Measurements from ENCODE around the gene CDKL4. TPM values are rescaled to one million over a fixed set of nuclear protein-coding genes. Genes with fewer than 3 reads are reported as not detected.

CDKL4 gene
- total RNA-seq, 5 donors from 2014 or later (not counting 1 experiment from before 2014, with no cell fraction given) = 0.32 to 0.66 (median 0.39) TPM; not detected in 2

DNA sequence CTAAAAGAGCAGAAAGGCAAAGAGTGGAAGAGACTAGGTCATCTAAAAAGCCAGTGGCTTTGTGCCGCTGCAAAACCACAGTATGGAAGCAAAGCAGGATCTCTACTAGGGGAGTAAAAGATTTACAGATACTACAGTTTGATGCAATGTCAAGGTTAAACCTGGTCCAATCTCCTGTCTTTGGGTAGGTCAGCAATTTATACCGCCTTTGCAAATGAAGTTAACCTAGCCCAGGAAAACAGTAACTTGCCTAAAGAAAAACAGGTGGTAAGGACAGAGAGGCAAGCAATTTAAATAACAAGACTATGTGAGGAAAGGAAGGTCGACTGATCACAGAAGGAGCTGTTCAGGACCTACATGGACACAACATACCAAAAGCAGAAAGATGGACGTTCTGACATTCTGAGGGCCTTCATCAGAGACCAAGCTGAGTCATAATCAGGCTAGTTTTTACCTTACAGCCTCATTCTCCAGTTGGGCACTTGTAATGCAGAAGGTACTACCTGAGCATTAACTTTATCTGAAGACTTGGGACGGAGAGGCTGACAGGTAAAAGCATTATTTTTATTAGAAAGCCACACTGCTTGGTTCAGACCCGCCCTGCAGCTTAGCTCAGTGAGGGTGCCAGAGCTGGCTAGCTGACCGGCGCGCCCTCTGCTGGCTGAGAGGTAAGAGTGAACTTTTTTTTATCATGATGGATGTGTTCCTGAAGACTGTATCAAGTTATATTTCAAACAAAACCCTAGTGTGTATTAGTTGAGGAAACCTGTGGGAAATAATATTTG, 15.9 kb downstream of the CDKL4 start:
- CTCF ChIA-PET = interaction anchor here (0.5 to 4.1 kb wide), 36 partner anchors 9 to 509 kb away, joined by 3 to 158 read pairs (median 4); partner anchors contain the start of gene SOS1 (in 1 of the 2)
- Histone ChIP-seq H3K4me1 (ENCODE audit: control insufficient read depth in 1 of 2, extremely low read depth in 1 of 2, insufficient read depth in 2 of 2, low read length in 2 of 2) (peaks cover 2 to 8% of the 10 kb centered on the region in 2 experiments), H3K9me3 (no peaks in the 10 kb centered on the region), H3K36me3 (ENCODE audit: control insufficient read depth in 2 of 2, extremely low read depth in 1 of 2, insufficient read depth in 1 of 2, low read length in 1 of 2) (no peaks in the 10 kb centered on the region), H3K27me3 (replicated peaks in 1 of 2; ENCODE audit: control insufficient read depth in 2 of 2, extremely low read depth in 1 of 2, insufficient read depth in 2 of 2, low read length in 1 of 2) (no peaks in the 10 kb centered on the region), H3K27ac (ENCODE audit: low read length) (no peak overlapping the region), H3K4me3 (ENCODE audit: control insufficient read depth in 1 of 2, extremely low read depth in 1 of 2, low read length in 1 of 2) (no peak overlapping the region)
- Mint-ChIP-seq H3K27ac (peak overlapping the region; percentile 53 to 88), H3K36me3 (peaks cover 3% of the 10 kb centered on the region), H3K27me3 (no peaks in the 10 kb centered on the region), H3K9me3 (no peaks in the 10 kb centered on the region), H3K4me1 (peaks cover 19 to 27% (median 20%) of the 10 kb centered on the region in 3 donors), H3K4me3 (peak overlapping the region; percentile 54 to 71 (median 63))
- ATAC-seq (replicated peaks in 1 of 4) (peak; percentile 83 to 86 (median 85)), DNase-seq (peak; percentile 58 to 90 (median 75))
- 58% methylated on average over 2 of the region's 9 CpGs for WGBS (ENCODE audit: insufficient coverage)
- POLR2A ChIA-PET = interaction anchor here in 1 of 2 donors (0.6 to 0.7 kb wide), 3 partner anchors 26 to 476 kb away, joined by 3 to 17 read pairs (median 3); no protein-coding TSS in a partner anchor

DNA sequence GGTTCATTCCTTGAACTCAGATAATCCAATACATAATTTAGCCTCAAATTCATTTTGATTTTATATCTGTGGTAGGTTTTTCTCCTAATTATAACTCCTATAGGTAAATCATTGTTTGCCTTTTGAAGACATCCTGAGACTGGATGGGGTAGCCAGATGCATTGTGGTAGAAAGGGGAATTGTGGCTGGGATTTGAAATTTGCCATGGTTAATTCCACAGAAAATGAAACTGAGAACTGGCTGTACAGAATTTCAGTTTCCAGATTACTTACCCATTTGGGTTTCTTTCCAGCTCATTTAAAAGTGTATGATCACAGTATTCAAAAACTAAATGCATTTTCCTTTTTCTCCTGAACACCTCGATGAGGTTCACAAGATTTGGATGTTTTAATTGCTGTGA, 18.2 kb downstream of the CDKL4 start:
- H3K4me3 Mint-ChIP-seq = no peak overlapping the region
- H3K4me1 ChIP-seq (ENCODE audit: control insufficient read depth in 1 of 2, extremely low read depth in 1 of 2, insufficient read depth in 2 of 2, low read length in 2 of 2) = peaks cover 2 to 8% of the 10 kb centered on the region in 2 experiments
- H3K36me3 Mint-ChIP-seq = peaks cover 3% of the 10 kb centered on the region
- H3K9me3 Mint-ChIP-seq = no peaks in the 10 kb centered on the region
- DNase-seq (no peak), ATAC-seq (replicated peaks in 1 of 4) (no peak)
- CTCF ChIA-PET = interaction anchor here in 1 of 2 donors (0.9 kb wide), 1 partner anchor 278 kb away, joined by 3 read pairs; no protein-coding TSS in a partner anchor
- H3K27me3 Mint-ChIP-seq = no peaks in the 10 kb centered on the region
- H3K27ac Mint-ChIP-seq = no peak overlapping the region
- H3K36me3 ChIP-seq (ENCODE audit: control insufficient read depth in 2 of 2, extremely low read depth in 1 of 2, insufficient read depth in 1 of 2, low read length in 1 of 2) = no peaks in the 10 kb centered on the region
- POLR2A ChIA-PET = no interaction called here
- no CpG with 5 or more reads among the region's 1 CpG for WGBS (ENCODE audit: insufficient coverage)
- H3K9me3 ChIP-seq = no peaks in the 10 kb centered on the region
- no peak overlapping the region for H3K27ac ChIP-seq (ENCODE audit: low read length)
- peaks cover 19 to 33% (median 20%) of the 10 kb centered on the region in 3 donors for H3K4me1 Mint-ChIP-seq
- no peaks in the 10 kb centered on the region for H3K27me3 ChIP-seq (replicated peaks in 1 of 2; ENCODE audit: control insufficient read depth in 2 of 2, extremely low read depth in 1 of 2, insufficient read depth in 2 of 2, low read length in 1 of 2)
- H3K4me3 ChIP-seq (ENCODE audit: control insufficient read depth in 1 of 2, extremely low read depth in 1 of 2, low read length in 1 of 2) = no peak overlapping the region

DNA sequence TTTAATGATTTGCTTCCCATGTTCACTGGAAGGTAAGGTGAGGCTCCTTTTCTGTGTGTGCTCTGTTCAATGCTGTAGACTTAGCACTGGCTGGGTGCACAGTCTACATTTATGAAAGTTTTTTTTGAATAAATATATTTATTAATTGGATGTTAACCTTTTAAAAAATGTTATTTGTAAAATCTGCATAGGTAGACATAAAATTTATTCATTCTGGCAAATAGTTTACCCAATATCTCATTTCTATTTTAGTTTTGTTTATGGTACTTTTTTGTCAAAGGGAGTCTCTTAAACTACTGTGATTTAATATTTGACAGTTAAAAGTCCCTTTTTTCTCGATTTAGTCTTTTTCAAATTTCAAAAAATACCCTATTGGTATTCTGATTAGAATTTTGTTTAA, 19.9 kb downstream of the CDKL4 start:
- peaks cover 20 to 38% (median 24%) of the 10 kb centered on the region in 3 donors for H3K4me1 Mint-ChIP-seq

DNA sequence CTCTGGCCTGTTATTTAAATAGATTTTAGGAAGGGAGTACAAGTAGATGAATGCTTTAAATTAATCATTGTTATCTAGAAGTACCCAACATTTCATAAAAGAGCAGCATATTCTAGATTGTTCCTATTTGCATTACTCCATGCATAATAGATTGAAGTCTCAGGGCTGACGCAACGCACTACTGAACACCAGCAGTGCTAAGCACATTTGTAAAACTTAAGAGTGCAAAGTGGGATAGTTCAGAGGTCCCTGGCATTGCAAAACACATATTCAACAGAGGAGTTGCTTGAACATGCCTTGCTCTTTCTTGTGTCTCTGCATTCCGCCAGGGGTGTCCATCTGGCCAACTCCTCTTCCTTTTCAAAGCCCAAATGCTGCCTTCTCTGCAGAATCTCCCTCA, 22.3 kb downstream of the CDKL4 start:
- no peaks in the 10 kb centered on the region for H3K9me3 ChIP-seq
- peaks cover 25 to 42% (median 31%) of the 10 kb centered on the region in 3 donors for H3K4me1 Mint-ChIP-seq
- H3K4me3 Mint-ChIP-seq = no peak overlapping the region
- H3K4me1 ChIP-seq (ENCODE audit: control insufficient read depth in 1 of 2, extremely low read depth in 1 of 2, insufficient read depth in 2 of 2, low read length in 2 of 2) = peaks cover 17 to 32% of the 10 kb centered on the region in 2 experiments
- H3K9me3 Mint-ChIP-seq = no peaks in the 10 kb centered on the region
- CTCF ChIA-PET = no interaction called here
- no peak overlapping the region for H3K4me3 ChIP-seq (ENCODE audit: control insufficient read depth in 1 of 2, extremely low read depth in 1 of 2, low read length in 1 of 2)
- H3K27me3 ChIP-seq (replicated peaks in 1 of 2; ENCODE audit: control insufficient read depth in 2 of 2, extremely low read depth in 1 of 2, insufficient read depth in 2 of 2, low read length in 1 of 2) = no peaks in the 10 kb centered on the region
- H3K27ac ChIP-seq (ENCODE audit: low read length) = no peak overlapping the region
- POLR2A ChIA-PET = interaction anchor here in 1 of 2 donors (0.7 kb wide), 1 partner anchor 1297 kb away, joined by 3 read pairs; no protein-coding TSS in a partner anchor
- no peaks in the 10 kb centered on the region for H3K27me3 Mint-ChIP-seq
- ATAC-seq (replicated peaks in 1 of 4) = no peak
- no peaks in the 10 kb centered on the region for H3K36me3 ChIP-seq (ENCODE audit: control insufficient read depth in 2 of 2, extremely low read depth in 1 of 2, insufficient read depth in 1 of 2, low read length in 1 of 2)
- peaks cover 3% of the 10 kb centered on the region for H3K36me3 Mint-ChIP-seq
- DNase-seq = no peak
- WGBS (ENCODE audit: insufficient coverage) = 80% methylated on average over 1 of the region's 3 CpGs
- peak overlapping the region in 1 of 2 donors; percentile 32 for H3K27ac Mint-ChIP-seq

More for the DNA sequence above, 19.9 kb downstream of the CDKL4 start:
- H3K36me3 Mint-ChIP-seq = peaks cover 3% of the 10 kb centered on the region
- no peaks in the 10 kb centered on the region for H3K27me3 Mint-ChIP-seq
- no peaks in the 10 kb centered on the region for H3K27me3 ChIP-seq (replicated peaks in 1 of 2; ENCODE audit: control insufficient read depth in 2 of 2, extremely low read depth in 1 of 2, insufficient read depth in 2 of 2, low read length in 1 of 2)
- H3K9me3 Mint-ChIP-seq = no peaks in the 10 kb centered on the region
- H3K9me3 ChIP-seq = no peaks in the 10 kb centered on the region
- POLR2A ChIA-PET = no interaction called here
- no CpG with 5 or more reads among the region's 1 CpG for WGBS (ENCODE audit: insufficient coverage)
- H3K4me3 ChIP-seq (ENCODE audit: control insufficient read depth in 1 of 2, extremely low read depth in 1 of 2, low read length in 1 of 2) = no peak overlapping the region
- no peak for ATAC-seq (replicated peaks in 1 of 4)
- no peak overlapping the region for H3K27ac Mint-ChIP-seq
- peaks cover 2 to 18% of the 10 kb centered on the region in 2 experiments for H3K4me1 ChIP-seq (ENCODE audit: control insufficient read depth in 1 of 2, extremely low read depth in 1 of 2, insufficient read depth in 2 of 2, low read length in 2 of 2)
- DNase-seq = no peak
- CTCF ChIA-PET = no interaction called here
- no peaks in the 10 kb centered on the region for H3K36me3 ChIP-seq (ENCODE audit: control insufficient read depth in 2 of 2, extremely low read depth in 1 of 2, insufficient read depth in 1 of 2, low read length in 1 of 2)
- H3K27ac ChIP-seq (ENCODE audit: low read length) = no peak overlapping the region
- H3K4me3 Mint-ChIP-seq = no peak overlapping the region

DNA sequence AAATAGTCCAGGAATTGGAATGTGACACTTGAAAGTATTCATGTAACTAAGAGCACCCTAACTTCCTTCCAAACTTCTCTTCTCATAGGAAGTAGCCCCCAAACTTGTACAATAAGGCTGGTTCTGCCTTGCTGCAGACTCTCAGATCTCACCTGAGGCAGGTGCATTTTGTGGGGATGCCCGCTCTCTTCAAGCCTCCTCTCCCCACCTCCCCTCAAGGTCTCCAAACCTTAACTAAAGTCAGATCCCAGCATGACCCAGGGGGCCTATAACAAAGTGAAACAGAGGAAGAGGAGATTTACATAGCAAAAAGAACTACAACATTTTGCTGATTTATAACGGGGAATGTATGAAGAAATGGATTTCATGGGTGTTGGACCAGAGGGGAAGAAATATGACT, 23.6 kb downstream of the CDKL4 start:
- 83% methylated on average over 1 of the region's 2 CpGs for WGBS (ENCODE audit: insufficient coverage)
- ChIA-PET POLR2A (no interaction called here), CTCF (no interaction called here)
- Histone ChIP-seq H3K27ac (ENCODE audit: low read length) (no peak overlapping the region), H3K4me3 (ENCODE audit: control insufficient read depth in 1 of 2, extremely low read depth in 1 of 2, low read length in 1 of 2) (no peak overlapping the region), H3K27me3 (replicated peaks in 1 of 2; ENCODE audit: control insufficient read depth in 2 of 2, extremely low read depth in 1 of 2, insufficient read depth in 2 of 2, low read length in 1 of 2) (no peaks in the 10 kb centered on the region), H3K9me3 (no peaks in the 10 kb centered on the region), H3K4me1 (ENCODE audit: control insufficient read depth in 1 of 2, extremely low read depth in 1 of 2, insufficient read depth in 2 of 2, low read length in 2 of 2) (peaks cover 17 to 42% of the 10 kb centered on the region in 2 experiments), H3K36me3 (ENCODE audit: control insufficient read depth in 2 of 2, extremely low read depth in 1 of 2, insufficient read depth in 1 of 2, low read length in 1 of 2) (no peaks in the 10 kb centered on the region)
- Mint-ChIP-seq H3K4me3 (no peak overlapping the region), H3K9me3 (no peaks in the 10 kb centered on the region), H3K4me1 (peaks cover 35 to 54% (median 42%) of the 10 kb centered on the region in 3 donors), H3K27ac (peak overlapping the region; percentile 78 to 85), H3K36me3 (peaks cover 3% of the 10 kb centered on the region), H3K27me3 (no peaks in the 10 kb centered on the region)
- ATAC-seq (replicated peaks in 1 of 4) (no peak), DNase-seq (no peak)

DNA sequence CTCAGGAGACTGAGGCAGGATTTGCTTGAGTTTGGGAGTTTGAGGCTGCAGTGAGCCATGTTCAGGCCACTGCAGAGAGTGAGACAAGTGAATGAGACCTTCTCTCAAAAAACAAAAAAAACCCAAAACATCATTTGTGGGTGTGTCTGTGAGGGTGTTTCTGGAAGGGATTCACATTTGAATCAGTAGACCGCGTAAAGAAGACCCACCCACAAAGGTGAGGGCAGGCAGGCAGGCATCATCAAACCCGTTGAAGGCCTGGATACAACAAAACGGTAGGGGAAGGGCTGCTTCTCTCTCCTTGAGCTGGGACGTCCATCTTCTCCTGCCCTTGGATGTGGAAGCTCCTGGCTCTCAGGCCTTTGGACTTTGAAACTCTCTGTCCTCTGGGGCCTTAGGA, 25.4 kb downstream of the CDKL4 start:
- H3K27ac Mint-ChIP-seq = peak overlapping the region; percentile 74 to 94
- no peaks in the 10 kb centered on the region for H3K36me3 ChIP-seq (ENCODE audit: control insufficient read depth in 2 of 2, extremely low read depth in 1 of 2, insufficient read depth in 1 of 2, low read length in 1 of 2)
- ChIA-PET POLR2A (interaction anchor here in 1 of 2 donors (0.6 kb wide), 1 partner anchor 116 kb away, joined by 5 read pairs; no protein-coding TSS in a partner anchor), CTCF (interaction anchor here (0.5 to 1.4 kb wide), 2 partner anchors 10 to 113 kb away, joined by 3 to 8 read pairs; no protein-coding TSS in a partner anchor)
- WGBS (ENCODE audit: insufficient coverage) = 100% methylated on average over 2 of the region's 5 CpGs
- ATAC-seq (replicated peaks in 1 of 4) (no peak), DNase-seq (no peak)
- H3K27me3 ChIP-seq (replicated peaks in 1 of 2; ENCODE audit: control insufficient read depth in 2 of 2, extremely low read depth in 1 of 2, insufficient read depth in 2 of 2, low read length in 1 of 2) = no peaks in the 10 kb centered on the region
- no peaks in the 10 kb centered on the region for H3K36me3 Mint-ChIP-seq
- peak overlapping the region in 1 of 3 donors; percentile 27 for H3K4me3 Mint-ChIP-seq
- no peaks in the 10 kb centered on the region for H3K27me3 Mint-ChIP-seq
- peaks cover 17 to 42% of the 10 kb centered on the region in 2 experiments for H3K4me1 ChIP-seq (ENCODE audit: control insufficient read depth in 1 of 2, extremely low read depth in 1 of 2, insufficient read depth in 2 of 2, low read length in 2 of 2)
- no peaks in the 10 kb centered on the region for H3K9me3 ChIP-seq
- no peak overlapping the region for H3K4me3 ChIP-seq (ENCODE audit: control insufficient read depth in 1 of 2, extremely low read depth in 1 of 2, low read length in 1 of 2)
- H3K9me3 Mint-ChIP-seq = no peaks in the 10 kb centered on the region
- H3K4me1 Mint-ChIP-seq = peaks cover 35 to 65% (median 52%) of the 10 kb centered on the region in 3 donors
- H3K27ac ChIP-seq (ENCODE audit: low read length) = peak overlapping the region; percentile 82
